OCI-LY1 (cell line): ENCODE results near the gene FLYWCH1.

Source experiments
- H2AFZ ChIP-seq: fragments of 200-600 bp; sonication (generic), shearing (Covaris generic); 2 replicates; pipeline ENCODE4 v1.6.0; 2014; ENCODE audit warnings: antibody characterized with exemption, mild to moderate bottlenecking, low read length
- H3F3A ChIP-seq: fragments of 200-600 bp; sonication (generic), shearing (Covaris generic); 2 replicates; pipeline ENCODE4 v1.6.0; 2014; ENCODE audit warnings: mild to moderate bottlenecking, antibody characterized with exemption, low read length, moderate library complexity; ENCODE audit not compliant: insufficient read depth
- H3K27ac ChIP-seq: fragments of 200-600 bp; sonication (generic); 2 replicates; pipeline ENCODE4 v1.5.1; 2014; ENCODE audit warnings: low read length, mixed run types, mild to moderate bottlenecking, low read depth; ENCODE audit not compliant: poor library complexity, severe bottlenecking
- H3K27me3 ChIP-seq: fragments of 200-600 bp; sonication (generic); 2 replicates; pipeline ENCODE4 v1.6.0; 2014; ENCODE audit warnings: antibody characterized with exemption, mild to moderate bottlenecking, low read length, moderate library complexity; ENCODE audit not compliant: insufficient read depth
- H3K36me3 ChIP-seq: fragments of 200-600 bp; sonication (generic); 2 replicates; pipeline ENCODE4 v1.6.1; 2014; ENCODE audit warnings: mild to moderate bottlenecking, antibody characterized with exemption, low read length, moderate library complexity, mixed read lengths; ENCODE audit not compliant: insufficient read depth
- H3K4me1 ChIP-seq: fragments of 200-600 bp; sonication (generic); 2 replicates; pipeline ENCODE4 v1.5.1; 2014; ENCODE audit warnings: mild to moderate bottlenecking, low read length, moderate library complexity; ENCODE audit not compliant: insufficient read depth, severe bottlenecking
- H3K4me2 ChIP-seq: fragments of 200-600 bp; sonication (generic), shearing (Covaris generic); 2 replicates; pipeline ENCODE4 v1.6.1; 2014; ENCODE audit warnings: low read length
- H3K4me3 ChIP-seq: fragments of 200-600 bp; sonication (generic); 2 replicates; pipeline ENCODE4 v1.5.1; 2014; ENCODE audit warnings: low read length, low read depth, mild to moderate bottlenecking, mixed read lengths; ENCODE audit not compliant: poor library complexity, severe bottlenecking
- H3K79me2 ChIP-seq: fragments of 200-600 bp; shearing (Covaris generic); 2 replicates; pipeline ENCODE4 v1.6.1; 2016; ENCODE audit warnings: mixed run types, low read length, mixed read lengths; ENCODE audit not compliant: insufficient read depth
- H3K9ac ChIP-seq: fragments of 200-600 bp; sonication (generic), shearing (Covaris generic); 2 replicates; pipeline ENCODE4 v1.6.1; 2014; ENCODE audit warnings: mild to moderate bottlenecking, low read length, mixed read lengths
- H3K9me2 ChIP-seq: fragments of 200-600 bp; sonication (generic), shearing (Covaris generic); 2 replicates; pipeline ENCODE4 v1.6.1; 2014; ENCODE audit warnings: low read depth, mild to moderate bottlenecking, low read length, mixed read lengths
- H3K9me3 ChIP-seq: fragments of 200-600 bp; shearing (Covaris generic); 2 replicates; pipeline ENCODE4 v1.6.1; 2014; ENCODE audit warnings: low read length, mixed read lengths
- H4K20me1 ChIP-seq: fragments of 200-600 bp; sonication (generic), shearing (Covaris generic); 2 replicates; pipeline ENCODE4 v1.6.0; 2016; ENCODE audit warnings: mild to moderate bottlenecking, low read length; ENCODE audit not compliant: insufficient read depth
- CTCF ChIP-seq: fragments of 200-600 bp; sonication (generic), shearing (Covaris generic); IDR thresholded peaks from 2 replicates; pipeline ENCODE4 v1.5.1; 2017; ENCODE audit warnings: mild to moderate bottlenecking, antibody characterized with exemption, low read length, moderate library complexity, mixed read lengths
- EZH2 ChIP-seq: fragments of 200-600 bp; sonication (generic), shearing (Covaris generic); IDR thresholded peaks from 2 replicates; pipeline ENCODE4 v1.8.0; 2017; ENCODE audit warnings: borderline replicate concordance, mixed run types, mild to moderate bottlenecking, antibody characterized with exemption, low read length, moderate library complexity, mixed read lengths

FLYWCH1 gene

DNA sequence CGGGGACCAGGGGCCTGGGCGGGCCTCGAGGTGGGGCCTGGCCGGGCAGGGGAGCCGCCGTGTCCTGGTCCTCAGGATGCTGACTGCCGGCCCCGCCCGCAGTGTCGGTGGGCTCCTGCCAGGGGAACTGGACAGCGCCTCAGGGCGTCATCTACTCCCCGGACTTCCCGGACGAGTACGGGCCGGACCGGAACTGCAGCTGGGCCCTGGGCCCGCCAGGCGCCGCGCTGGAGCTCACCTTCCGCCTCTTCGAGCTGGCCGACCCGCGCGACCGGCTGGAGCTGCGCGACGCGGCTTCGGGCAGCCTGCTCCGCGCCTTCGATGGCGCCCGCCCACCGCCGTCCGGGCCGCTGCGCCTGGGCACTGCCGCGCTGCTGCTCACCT is 55.1 kb downstream of the FLYWCH1 start:
- TF ChIP-seq EZH2 = no peak
- no peak for TF ChIP-seq CTCF
- H4K20me1 ChIP-seq = no peaks in the 10 kb centered on the region
- H3K27ac ChIP-seq = no peak overlapping the region
- no peaks in the 10 kb centered on the region for H3K27me3 ChIP-seq
- H3K79me2 ChIP-seq = no peaks in the 10 kb centered on the region
- H3F3A ChIP-seq = no peaks in the 10 kb centered on the region
- no peak overlapping the region for H3K9ac ChIP-seq
- no peak overlapping the region for H2AFZ ChIP-seq
- H3K4me1 ChIP-seq = peaks cover 64% of the 10 kb centered on the region
- H3K36me3 ChIP-seq = peaks cover 12% of the 10 kb centered on the region; the same call in 1 of the 2 replicates
- no peaks in the 10 kb centered on the region for H3K9me3 ChIP-seq
- peak overlapping the region; percentile 12; the same call in 1 of the 2 replicates for H3K4me2 ChIP-seq
- H3K4me3 ChIP-seq = peak overlapping the region; percentile 23
- H3K9me2 ChIP-seq = no peaks in the 10 kb centered on the region

DNA sequence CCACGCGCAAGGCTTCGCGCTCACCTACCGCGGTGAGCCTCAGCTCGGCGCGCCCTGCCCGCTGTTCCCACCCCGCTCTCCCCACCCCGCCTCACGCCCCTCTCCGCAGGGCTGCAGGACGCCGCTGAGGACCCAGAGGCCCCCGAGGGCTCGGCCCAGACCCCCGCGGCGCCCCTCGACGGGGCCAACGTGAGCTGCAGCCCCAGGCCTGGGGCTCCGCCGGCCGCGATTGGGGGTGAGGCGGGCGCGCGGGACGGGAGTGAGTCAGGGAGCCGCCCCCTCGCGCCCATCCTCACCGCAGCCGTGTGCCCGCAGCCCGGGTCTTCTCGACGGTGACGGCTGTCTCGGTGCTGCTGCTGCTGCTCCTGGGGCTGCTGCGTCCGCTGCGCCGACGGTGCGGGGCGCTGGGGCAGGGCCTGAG is 55.5 kb downstream of the FLYWCH1 start:
- H2AFZ ChIP-seq = no peak overlapping the region
- peaks cover 68% of the 10 kb centered on the region for H3K4me1 ChIP-seq
- no peak overlapping the region for H3K9ac ChIP-seq
- H3K9me2 ChIP-seq = no peaks in the 10 kb centered on the region
- H3K27ac ChIP-seq = no peak overlapping the region
- peaks cover 17% of the 10 kb centered on the region; the same call in 1 of the 2 replicates for H3K36me3 ChIP-seq
- peak overlapping the region; percentile 12; the same call in 1 of the 2 replicates for H3K4me2 ChIP-seq
- no peaks in the 10 kb centered on the region for H3K27me3 ChIP-seq
- H3K4me3 ChIP-seq = peak overlapping the region; percentile 23
- no peaks in the 10 kb centered on the region for H3F3A ChIP-seq
- H3K79me2 ChIP-seq = no peaks in the 10 kb centered on the region
- no peaks in the 10 kb centered on the region for H4K20me1 ChIP-seq
- no peaks in the 10 kb centered on the region for H3K9me3 ChIP-seq
- no peak for TF ChIP-seq EZH2
- no peak for TF ChIP-seq CTCF

DNA sequence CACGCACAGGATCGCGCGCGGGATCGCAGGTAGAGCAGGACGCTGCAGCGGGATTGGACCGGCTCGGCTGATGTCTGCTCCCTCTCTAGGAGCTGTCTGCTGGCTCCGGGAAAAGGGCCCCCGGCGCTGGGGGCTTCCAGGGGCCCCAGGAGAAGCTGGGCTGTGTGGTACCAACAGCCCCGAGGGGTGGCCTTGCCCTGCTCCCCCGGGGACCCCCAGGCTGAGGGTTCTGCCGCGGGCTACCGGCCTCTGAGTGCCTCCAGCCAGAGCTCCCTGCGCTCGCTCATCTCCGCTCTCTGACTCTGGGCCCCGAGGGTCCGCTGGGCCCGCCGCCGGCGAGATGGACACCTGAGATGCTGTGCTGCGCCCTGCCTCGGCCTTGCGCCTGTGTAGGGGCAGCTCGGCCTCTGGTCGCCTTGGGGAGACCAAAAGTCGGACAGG is 56.0 kb downstream of the FLYWCH1 start:
- Histone ChIP-seq H3K27ac (peak overlapping the region; percentile 80), H3K9ac (peak overlapping the region; percentile 71; the same call in 1 of the 2 replicates), H2AFZ (no peak overlapping the region), H3K4me2 (peak overlapping the region; percentile 85; the same call in 1 of the 2 replicates), H3K36me3 (peaks cover 22% of the 10 kb centered on the region; the same call in 1 of the 2 replicates), H3K9me2 (no peaks in the 10 kb centered on the region), H3K27me3 (no peaks in the 10 kb centered on the region), H3K9me3 (no peaks in the 10 kb centered on the region), H3K4me1 (peaks cover 72% of the 10 kb centered on the region), H4K20me1 (no peaks in the 10 kb centered on the region), H3K79me2 (no peaks in the 10 kb centered on the region), H3F3A (no peaks in the 10 kb centered on the region), H3K4me3 (peak overlapping the region; percentile 81)
- TF ChIP-seq EZH2 (no peak), CTCF (no peak)
